Epidermal melanocyte (primary cell): ENCODE results near the gene STK11.

Source experiments
- DNase-seq: peaks from one replicate; pipeline ENCODE4 v3.0.0; 2011; ENCODE audit warnings: low spot score; ENCODE audit not compliant: insufficient read length

Gene STK11

DNA sequence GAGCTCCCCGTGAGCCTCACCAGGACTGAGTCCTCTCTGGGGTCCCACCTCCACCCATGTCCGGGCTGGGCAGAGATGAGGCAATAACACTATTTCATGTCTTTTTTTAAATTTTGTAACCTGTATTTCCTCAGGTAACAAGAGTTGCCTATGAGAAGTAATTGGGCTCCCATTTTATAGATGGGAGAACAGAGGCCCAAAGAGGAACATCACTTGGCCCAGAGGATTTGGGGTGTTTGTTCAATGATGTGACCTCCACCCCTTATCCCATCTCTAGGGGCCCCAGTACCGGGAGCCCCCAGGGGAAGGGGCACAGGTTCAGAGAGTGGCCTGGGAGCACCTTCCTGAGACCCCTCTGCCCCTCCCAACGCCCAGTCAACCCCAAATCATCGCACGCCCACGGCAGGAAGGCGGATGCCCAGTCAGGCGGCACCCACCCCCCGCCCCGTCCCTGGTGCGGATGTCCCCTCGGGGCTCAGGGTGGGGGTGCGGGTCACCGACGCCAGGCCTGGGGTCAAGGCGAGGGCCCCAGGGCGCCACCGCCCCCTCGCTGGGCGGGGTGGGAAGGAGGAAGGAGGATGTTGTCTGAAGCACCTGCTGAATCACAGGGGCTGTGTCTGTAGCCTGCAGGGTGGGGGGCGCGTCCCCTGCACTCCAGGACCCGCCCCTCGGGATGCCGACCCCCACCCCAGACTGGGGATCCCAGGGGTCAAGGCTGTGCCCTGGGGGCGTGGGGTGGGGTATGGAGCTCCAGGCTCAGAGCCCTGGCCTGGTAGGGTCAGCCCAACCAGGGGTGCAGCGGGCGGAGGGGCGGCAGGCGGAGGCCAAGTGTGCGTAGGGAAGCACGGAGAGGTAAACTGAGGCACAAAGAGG is 54.5 kb downstream of the STK11 start:
- DNase-seq, result no peak

DNA sequence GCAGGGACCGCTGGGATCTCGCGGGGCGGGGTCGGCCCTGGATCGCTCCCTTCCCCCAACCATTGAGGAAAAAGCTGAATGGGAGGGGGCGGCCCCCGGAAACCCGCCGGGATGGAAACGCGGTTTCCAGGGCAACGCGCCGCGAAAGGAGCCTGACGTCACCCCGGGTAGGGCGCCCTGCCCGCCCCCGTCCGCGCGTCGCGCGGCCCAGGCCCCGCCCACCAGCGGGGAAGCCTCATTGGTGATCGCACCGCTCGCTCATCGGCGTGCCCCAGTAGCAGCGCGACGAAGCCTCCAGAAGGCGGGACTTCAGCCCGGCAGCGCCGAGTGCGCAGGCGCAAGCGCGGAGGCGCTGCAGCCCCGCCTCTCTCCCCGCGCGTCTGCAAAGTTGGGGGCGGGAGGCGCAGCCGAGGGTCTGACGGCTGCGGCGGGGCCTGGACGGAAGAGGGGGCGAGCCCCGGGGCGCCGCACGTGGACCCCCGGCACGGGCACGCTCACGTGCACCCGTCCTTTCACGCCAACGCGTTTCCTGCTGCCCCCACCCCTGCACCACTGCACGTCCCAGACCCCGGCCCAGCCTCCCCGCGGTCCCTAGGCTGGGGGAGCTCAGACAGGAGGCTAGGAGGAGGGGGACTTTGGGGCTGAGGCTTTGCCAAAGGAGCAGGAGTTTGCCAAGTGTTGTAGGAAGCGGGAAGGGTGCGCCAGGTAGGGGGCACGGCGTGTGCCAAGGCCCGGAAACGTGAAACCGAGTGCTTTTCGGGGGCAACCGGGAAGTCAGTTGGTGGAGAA is 55.4 kb downstream of the STK11 start:
- DNase-seq, result peak; percentile 98

DNA sequence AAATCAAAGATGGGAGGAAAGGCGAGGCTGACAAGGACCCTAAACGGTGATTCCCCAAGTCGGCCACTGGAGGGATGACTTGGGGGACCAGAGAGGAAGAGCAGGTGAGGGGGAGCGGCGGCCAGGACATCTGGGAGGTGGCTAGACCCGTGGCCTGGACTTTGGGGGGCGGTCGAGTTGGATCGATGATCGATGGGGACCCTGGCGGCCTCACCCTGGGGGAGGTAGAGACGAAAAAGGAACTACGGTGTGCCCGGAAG is 55.9 kb downstream of the STK11 start:
- no peak for DNase-seq

DNA sequence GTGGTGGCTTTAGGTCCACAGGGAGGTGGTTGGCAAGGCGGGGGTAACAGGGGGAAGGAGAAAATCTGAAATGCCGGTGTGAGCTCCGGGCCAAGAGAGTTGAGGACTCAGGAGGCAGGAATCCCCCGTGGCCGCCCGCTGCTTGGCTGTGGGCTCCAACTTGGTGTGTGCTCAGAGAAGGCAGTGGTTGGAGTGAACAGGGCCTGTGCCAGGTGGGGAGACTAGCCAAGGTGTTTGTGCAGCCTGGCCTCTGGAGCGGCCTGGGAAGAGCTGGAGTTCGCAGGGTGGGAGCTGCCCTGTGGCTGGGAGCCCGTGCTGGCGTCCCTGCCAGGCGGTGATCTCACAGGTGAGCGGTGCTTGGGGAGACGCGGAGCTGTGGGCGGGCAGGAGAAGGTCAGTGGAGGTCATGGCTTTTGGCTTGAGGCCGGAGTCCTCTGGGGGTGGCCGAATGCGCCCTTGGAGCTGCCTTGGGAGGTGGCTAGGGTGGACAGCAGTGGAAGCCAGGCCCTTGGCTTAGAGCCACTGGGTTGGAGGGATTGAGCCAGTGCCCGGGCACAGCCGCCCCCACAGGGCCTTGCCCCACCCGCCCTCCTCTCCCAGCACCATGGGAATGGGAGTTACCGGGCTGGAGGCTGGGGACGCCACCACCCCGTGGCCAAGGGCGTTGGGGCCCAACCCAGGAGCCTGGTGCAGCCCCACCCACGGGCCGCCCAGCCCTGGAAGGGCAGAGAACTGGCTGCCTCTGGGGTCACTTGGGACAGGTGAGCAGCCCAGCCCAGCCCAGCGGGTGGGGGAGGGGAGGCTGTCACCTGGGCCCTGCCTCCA is 56.4 kb downstream of the STK11 start:
- DNase-seq, result no peak

DNA sequence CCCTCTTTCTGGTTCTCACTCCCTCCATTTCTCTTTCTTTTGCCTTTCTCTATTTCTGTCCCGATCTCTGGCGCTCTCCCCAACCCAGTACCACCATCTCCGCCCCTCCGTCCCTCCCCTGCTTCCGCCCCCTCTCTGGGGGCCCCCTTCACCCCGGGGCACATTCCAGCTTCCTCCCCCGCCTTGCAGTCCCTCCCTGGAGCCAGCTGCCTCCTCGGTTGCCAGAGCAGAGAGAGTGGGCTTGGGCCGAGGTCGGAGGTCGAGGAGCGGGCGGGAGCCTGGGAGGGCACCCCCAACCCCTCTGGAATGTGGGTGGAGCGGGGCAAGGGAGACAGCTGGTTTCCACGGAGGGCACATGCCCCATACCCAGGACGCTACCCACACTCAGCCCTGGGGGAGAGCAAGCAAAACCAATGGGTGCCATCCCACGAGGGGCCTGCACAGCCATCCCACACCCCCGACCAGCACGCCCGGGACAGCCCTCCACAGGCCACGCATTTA is 57.1 kb downstream of the STK11 start:
- no peak for DNase-seq

DNA sequence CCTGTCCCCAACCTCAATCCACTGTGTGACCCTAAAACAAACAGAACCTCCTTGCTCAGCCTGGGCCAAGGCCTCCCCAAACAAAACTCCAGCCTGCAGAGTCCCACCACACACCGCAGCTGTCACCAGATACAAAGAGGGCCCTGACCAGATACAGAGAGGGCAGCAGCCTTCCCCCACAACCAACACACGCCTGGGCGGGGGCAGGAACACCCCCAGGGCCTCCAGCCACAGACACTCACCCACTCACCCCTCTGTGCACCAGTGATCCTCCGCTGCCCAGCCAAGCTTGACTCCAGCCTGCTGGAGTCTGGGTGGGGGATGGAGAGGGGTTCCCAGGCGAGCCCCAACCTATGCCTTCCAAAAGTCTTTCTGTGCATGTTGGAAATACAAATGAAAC is 57.6 kb downstream of the STK11 start:
- DNase-seq, result no peak

DNA sequence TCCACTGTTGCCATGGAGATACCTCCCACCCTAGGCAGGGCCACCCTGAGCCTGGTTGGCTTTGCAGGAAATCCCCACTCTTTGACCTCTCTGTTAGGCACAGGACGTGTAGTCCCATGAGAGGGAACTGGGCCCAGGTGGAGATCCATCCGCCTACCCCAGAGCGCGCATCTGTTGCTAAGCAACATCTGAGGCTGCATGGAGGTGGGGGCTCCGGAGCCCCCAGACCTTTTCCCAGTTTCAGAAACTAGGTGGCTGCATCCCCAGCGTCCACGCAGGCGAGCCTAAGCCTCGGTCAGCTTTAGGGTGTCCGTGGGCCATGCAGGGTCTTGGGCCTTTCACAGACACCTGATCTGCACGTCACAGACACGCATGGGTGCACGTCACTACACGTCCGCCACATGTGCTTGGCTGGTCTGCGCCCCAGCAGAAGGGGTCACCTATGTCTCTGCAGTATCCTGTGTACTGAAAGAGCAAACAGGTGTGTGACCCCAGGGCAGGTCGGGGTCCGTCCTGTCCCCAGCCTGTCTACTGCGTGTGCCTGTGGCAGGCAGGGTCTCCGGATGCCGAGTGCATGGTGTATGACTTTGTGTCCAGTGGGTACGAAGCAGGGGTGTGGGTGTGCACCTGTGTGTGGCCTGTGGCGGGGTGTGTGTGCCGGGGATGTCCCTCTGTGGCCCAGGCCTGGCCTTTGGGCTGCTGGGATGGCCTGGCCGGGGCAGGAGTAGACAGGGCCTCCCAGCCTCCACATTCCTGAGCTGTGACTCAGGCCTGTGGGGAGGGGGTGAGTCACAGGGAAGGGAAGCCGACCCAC is 59.4 kb downstream of the STK11 start:
- no peak for DNase-seq

DNA sequence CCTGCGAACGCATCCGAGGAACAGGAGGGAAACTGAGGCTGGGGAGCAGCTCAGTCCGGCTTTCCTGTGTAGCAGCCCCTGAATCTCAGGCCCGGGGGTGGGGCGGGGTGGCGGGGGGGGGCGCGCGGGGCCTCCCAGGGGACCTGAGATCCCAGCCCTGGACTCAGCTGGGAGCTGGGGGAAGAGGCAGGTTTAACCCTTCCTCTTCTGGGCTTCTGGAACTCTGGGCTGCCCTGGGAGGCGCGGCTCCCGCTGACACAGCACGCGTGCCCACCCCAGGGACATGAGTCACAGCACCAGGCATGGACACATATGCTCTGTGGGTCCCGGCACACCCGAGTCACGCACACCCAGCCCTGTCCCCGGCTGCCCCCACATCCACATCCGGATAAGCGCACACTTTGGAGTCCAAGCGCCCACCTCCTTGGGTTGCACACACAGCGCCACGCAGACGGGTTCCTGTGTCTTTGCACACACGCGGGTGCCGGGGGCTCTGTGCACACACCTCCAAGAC is 60.1 kb downstream of the STK11 start:
- peak; percentile 82 for DNase-seq

DNA sequence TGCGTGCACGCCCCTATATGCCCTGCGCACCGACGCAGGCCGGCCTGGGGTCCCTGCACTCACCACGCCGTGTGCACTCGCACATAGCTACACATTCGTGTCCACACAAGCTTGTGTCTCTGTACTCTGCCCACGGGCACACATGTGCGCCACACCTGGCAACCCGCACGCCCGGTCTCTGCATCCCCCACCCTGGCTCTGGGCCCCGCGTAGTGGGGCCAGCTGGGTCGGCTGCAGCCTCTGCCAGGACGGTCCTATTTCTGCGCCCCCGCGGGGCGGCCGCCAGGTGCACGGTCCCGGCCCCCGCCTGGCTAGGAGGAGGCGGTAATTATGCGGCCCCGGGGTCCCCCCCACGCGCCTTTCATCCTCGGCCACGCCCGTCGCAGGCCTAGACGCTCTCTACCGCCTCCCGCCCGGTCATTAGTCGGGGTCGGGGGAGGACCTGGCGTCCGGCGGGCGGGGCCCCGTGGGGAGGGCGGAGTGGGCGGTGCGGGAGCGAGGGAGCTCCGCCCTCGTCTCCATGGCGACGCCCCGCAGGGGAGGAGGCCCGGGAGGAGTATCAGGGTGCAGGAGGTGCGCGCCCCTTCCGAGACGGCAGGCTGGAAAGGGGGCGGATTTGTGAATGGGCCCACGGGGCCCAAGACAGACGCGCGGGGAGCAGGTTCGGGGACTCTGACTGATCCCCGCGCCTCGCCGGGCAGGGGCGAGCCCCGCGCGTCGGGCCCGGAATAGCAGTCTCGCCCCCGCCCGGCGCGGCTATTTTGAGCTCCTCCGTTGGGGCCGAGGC is 60.7 kb downstream of the STK11 start:
- DNase-seq, result peak; percentile 91

DNA sequence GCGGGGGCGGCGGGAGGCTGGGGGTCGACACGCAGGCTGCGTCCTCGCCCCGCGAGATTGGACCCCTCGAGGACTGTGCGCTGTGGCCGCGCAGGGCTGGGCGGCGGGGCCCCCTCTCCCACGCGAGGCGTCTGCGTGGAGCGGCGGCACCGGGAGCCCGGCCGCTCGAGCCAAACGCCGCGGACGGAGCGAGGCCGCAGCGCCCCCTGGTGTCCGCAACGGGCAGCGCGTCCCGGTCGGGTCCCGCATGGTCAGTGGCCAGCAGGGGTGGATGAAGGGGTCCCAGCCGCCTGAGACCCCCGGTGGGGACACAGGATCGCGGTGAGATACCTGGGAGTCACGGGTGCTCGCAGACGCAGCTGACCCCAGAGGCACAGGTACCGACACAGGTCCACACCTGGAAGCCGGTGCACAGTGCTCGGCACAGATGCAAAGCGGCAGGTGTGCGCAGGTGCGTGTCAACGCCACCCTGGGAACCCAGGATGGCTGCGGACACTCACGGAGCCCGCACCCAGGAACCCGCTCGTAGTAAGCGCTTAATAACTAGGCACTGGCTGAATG is 61.4 kb downstream of the STK11 start:
- no peak for DNase-seq

DNA sequence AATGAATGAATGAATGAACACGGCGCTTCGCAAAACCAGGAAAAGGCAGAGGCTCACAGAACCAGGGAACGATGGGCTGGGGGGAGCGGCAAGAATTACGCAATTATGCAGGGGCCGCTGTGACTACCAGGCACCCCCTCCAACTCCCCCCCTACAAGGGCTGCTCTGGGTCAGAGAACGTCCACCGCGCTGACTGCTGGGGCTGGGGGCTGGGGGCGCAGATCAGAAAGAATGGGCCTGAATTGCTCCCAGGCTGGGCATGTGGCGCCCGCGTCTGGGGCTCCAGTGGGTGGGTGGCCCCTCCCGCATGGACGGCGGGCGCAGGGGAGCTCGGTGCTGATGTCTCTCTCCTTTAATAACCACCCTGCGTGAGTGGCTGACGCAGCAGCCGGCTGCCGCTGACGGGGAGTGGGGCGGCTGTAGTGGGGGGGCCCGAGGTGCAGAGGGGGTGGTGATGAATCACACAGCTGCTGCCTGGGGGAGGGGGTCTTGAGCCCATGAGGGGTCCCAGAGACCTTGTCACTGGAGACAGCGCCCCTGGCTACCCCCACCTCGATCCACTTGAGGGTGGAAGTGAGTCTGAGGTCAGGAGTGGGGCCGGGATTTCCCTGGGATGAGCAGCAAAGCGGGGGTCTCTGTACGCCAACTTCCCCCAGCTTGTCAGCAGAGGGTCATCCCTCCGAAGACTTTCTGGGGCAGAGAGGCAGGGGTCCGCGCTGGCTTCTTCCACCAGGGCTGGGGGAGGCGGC is 62.1 kb downstream of the STK11 start:
- DNase-seq, result no peak

DNA sequence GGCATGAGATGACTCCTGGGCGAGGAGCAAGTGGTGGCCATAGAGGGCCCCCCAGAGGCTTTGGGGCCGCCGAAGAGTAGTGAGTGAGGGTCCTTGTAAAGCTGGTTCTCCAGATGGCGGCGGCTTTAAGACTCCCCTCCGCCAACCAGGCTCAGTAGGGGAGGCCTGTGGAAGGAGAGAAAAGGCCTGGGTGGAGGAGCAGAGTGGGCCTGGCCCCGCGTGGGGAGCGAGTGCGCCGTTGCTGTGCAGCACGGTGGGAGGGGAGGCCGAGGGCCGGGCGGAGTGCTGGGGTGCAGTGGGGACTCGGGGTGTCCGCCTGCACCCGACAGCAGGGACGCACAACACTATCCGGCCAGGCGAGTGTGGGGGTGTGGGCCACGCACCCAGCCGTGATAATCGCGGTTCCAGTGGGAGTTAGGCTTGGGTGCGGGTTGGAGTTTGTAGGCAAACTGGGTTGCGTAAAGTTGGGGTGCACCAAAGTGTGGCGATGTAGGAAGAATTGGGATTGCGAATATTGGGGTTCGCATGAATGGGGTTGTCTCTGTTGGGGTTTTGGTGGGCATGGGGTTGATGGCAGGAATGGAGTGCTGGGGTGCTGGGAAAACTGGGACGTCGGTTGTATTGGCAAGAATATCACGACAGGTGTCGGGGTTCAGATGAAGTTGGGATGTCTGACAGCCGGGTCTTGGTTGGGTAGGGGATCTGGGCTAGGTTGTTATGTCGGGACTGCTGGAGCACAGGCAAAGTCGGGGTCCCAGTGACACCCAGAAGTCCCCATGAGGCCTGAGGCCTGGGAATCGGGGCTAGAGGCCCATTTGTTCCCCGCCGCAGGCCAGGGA is 62.9 kb downstream of the STK11 start:
- DNase-seq, result no peak

DNA sequence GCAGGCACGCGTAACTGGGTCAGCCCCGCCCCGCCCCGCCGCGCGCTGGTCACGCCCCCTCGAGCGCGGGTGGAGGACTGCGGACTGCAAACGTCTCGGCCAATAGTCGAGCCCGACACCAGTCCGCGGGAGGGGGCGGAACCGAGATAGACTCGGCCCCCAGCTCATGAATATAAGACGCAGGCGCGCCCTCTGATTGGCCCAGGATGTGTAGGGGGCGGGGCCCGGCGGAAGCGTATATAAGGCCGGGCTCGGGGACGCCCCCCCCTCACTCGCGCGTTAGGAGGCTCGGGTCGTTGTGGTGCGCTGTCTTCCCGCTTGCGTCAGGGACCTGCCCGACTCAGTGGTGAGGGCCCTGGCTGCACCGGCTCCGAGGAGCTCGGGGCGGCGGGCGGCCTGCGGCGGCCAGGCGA is 63.5 kb downstream of the STK11 start, which contains the start of gene CIRBP:
CIRBP (plus strand) TSS at position 268 of the 413 bp plus-strand sequence. CDS start 1,602 bp downstream, outside the sequence.
- DNase-seq, result peak; percentile 99

DNA sequence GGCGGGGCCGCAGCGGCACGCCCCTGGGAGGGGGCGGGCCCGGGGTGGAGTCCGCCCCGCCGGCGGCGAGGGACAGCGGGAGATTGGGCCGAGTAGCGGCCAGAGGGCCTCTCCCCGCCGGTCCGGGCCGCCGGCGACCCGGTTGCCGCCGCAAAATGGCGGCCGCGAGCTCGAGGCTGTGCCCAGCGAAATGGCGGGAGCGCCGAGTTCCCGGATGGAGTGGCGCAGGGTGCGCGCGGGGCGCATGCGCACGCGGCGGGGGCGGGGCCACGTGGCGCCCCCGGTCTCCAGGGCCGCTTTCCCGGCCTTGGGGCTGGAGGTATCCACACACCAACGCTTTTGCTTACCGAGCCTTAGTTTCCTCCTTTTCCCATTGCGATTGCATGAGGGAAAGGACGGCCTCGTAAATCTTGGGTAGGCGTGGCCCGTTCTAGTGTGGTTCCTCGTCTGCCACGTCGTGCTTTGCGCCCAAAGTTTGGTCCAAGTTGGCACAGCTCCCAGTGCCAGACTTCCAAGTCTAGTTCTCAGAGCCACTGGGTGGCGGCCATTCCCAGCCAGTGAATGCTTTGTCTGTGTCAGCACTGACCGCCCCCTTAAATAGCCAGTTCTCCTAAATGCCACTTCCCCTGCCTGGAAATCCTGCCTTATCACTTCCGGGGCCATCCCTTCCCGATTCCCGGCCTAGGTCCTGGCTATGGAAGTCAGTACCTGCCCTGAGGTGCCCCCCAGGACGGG is 64.1 kb downstream of the STK11 start:
- peak; percentile 94 for DNase-seq

DNA sequence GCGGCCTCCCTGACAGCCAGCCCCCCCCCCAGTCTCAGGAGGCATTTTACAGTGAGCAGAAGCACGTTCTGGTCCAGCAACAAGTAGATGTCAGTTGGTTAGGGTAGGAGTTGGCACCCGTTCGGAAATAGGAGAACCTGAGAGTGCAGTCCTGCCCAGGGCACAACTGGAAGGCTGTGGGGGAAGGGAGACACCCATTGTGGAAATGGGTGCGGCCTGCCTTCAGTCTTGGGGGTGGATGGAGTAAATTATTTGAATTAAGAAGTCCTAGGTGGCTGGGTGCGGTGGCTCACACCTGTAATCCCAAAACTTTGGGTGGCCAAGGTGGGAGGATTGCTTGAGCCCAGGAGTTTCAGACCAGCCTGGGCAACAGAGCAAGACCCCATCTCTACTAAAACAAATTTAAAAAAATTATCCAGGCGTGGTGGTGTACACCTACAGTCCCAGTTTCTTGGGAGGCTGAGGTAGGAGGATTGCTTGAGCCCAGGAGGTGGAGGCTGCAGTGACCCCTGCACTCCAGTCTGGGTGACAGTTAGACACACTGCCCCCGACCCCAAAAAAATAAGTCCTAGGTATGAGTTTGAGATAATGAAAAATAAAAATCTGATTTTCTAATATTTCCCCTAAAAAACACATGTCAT is 64.8 kb downstream of the STK11 start:
- no peak for DNase-seq

DNA sequence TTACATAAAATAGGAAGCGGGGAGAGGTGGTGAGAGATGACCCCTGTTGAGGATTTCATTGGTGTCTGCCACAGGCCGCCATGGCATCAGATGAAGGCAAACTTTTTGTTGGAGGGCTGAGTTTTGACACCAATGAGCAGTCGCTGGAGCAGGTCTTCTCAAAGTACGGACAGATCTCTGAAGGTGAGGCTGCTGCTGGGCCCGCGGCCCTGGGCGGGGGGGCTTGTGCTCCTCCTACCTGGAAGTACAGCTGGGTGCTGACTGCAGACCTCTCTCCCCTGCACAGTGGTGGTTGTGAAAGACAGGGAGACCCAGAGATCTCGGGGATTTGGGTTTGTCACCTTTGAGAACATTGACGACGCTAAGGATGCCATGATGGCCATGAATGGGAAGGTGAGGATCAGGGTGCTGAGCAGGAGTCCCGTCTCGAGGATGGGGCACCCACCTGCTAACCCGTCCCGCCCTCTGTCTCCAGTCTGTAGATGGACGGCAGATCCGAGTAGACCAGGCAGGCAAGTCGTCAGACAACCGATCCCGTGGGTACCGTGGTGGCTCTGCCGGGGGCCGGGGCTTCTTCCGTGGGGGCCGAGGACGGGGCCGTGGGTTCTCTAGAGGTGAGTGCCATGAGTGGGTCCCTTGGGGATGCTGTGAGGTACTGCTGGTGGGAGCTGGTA is 65.4 kb downstream of the STK11 start:
- DNase-seq, result no peak
